ENCODE measurements around the gene MRTFA. TPM values are rescaled to one million over a fixed set of nuclear protein-coding genes. Genes with fewer than 3 reads are reported as not detected.

Gene MRTFA
- total RNA-seq, 4 donors from 2014 or later: 59.7 to 163 (median 111) TPM

DNA sequence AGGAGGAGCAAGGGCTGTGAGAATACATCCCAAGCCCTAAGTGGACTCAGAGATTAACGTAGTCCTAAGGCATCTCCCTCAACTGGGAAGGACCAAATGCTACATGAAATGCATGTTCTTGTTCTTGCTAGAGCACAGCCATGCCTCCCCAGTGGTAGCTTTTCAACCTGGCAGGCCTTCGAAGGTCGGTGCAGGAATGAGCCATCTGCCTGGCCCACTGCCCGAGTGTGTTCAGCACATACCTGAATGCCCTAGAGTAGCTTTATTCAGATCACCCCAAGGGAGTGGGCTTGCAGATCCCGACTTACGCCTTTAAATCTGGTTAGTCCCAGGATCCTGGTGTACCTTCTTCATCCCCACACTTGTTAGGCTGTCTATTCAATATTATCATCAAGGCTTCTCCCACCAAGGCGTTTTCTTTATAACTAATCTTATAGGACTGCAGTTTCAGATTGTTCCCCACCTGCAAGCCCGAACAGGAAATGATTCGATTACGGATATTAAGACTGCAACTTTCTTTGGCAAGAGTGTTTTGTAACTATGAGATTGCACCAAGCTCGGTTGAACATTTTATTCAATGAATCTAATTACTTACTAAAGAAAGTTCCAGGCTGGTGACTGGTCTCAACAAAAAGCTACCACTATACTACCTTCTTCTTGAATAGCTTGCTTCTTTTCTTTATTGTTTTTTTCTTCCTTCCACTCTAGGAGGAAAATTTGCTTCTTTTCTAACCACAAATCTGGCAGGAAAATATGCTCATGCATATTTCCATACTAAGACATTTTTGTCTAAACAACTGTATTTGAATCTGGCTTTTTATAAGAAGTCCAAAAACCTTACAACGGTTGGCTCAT, 150.5 kb downstream of the MRTFA start:
- no peak for TF ChIP-seq CTCF (IDR thresholded peaks at IDR 0.05)
- TF ChIP-seq POLR2A (IDR thresholded peaks at IDR 0.05): no peak
- DNase-seq (ENCODE audit: low spot score in 2 of 2): peak in 1 of 2 donors; percentile 39
- intact Hi-C loops (cut with DNase I; ENCODE audit: low total_unique reads): no loop called here
- H3K4me3 ChIP-seq (ENCODE audit: low read depth, poor library complexity, severe bottlenecking): no peak overlapping the region
- 30 to 35% methylated on average over 12 of the region's 12 CpGs for WGBS, 2 donors

- DNase-seq (ENCODE audit: low spot score in 2 of 2): no peak
- WGBS, 2 donors: 45 to 57% methylated on average over 7 of the region's 7 CpGs
- TF ChIP-seq CTCF (IDR thresholded peaks at IDR 0.05) (no peak), POLR2A (IDR thresholded peaks at IDR 0.05) (no peak)
- intact Hi-C loops (cut with DNase I; ENCODE audit: low total_unique reads): no loop called here
- H3K4me3 ChIP-seq (ENCODE audit: low read depth, poor library complexity, severe bottlenecking): no peak overlapping the region
Observed at GRCh38 chr22:40484906-40485669, 151.4 kb downstream of the MRTFA start.

GRCh38 chr22:40482886-40483285, 153.6 kb downstream of the MRTFA start:
- intact Hi-C loops (cut with DNase I; ENCODE audit: low total_unique reads): no loop called here
- no peak for DNase-seq (ENCODE audit: low spot score in 2 of 2)
- 62 to 74% methylated on average over 5 of the region's 5 CpGs for WGBS, 2 donors
- TF ChIP-seq CTCF (IDR thresholded peaks at IDR 0.05): no peak
- no peak for TF ChIP-seq POLR2A (IDR thresholded peaks at IDR 0.05)
- H3K4me3 ChIP-seq (ENCODE audit: low read depth, poor library complexity, severe bottlenecking): no peak overlapping the region

DNA sequence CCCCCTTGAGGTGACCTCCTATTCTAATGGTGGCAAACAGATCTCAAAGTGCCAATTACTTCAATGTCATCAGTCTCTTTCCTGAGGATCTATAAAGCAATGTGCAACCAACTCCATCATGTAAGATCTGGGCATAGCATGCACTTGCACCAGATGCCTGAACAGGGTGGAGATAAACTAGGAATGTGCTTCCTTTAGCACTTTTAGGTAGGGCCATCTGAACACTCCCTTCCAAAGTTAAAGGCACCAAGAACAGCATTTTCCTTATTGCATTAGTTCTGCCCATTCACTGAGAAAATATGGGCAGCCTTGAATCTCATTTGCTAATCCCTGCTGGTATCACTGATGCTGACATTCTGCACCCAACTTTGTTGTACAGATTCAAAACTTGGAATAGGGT, 154.1 kb downstream of the MRTFA start:
- intact Hi-C loops (cut with DNase I; ENCODE audit: low total_unique reads): no loop called here
- no peak for TF ChIP-seq CTCF (IDR thresholded peaks at IDR 0.05)
- TF ChIP-seq POLR2A (IDR thresholded peaks at IDR 0.05): no peak
- H3K4me3 ChIP-seq (ENCODE audit: low read depth, poor library complexity, severe bottlenecking): no peak overlapping the region
- DNase-seq (ENCODE audit: low spot score in 2 of 2): no peak

DNA sequence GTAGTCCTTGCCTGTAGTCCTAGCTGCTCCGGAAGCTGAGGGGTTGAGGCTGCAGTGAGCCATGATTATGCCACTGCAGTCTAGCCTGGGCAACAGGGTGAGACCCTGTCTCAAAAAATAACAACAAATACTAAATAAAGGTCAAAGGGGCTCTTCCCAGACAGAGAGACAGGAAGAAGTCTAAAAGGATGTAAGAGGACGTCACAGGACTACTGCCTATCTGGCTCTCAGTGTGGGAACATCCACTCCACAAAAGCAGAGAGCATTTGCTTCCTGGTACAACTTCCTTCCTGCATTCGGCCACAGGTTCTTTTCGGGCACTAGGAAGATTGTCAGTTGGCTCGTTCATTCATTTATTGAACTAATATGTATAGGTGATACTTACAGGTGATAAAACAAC, 155.5 kb downstream of the MRTFA start:
- no peak overlapping the region for H3K4me3 ChIP-seq (ENCODE audit: low read depth, poor library complexity, severe bottlenecking)
- intact Hi-C loops (cut with DNase I; ENCODE audit: low total_unique reads): no loop called here
- WGBS, 2 donors: 73 to 83% methylated on average over 5 of the region's 5 CpGs
- DNase-seq (ENCODE audit: low spot score in 2 of 2): no peak
- TF ChIP-seq POLR2A (IDR thresholded peaks at IDR 0.05) (no peak), CTCF (IDR thresholded peaks at IDR 0.05) (no peak)

Data from lower leg skin (tissue), 4 donors.